Stimulated activated CD8-positive, alpha-beta memory T cell treated with anti-CD3 and anti-CD28 coated beads, Interleukin-7, amount 100 ng/mL, for 48 hours (primary cell): Measurements from ENCODE around the gene ARRB2.

Source experiments
- DNase-seq, 2 donors: peaks; one replicate each; pipeline ENCODE4 v3.0.0-alpha.2; 2020; ENCODE audit warnings: low read depth in 1 of 2; ENCODE audit errors: extremely low read depth in 1 of 2

ARRB2 gene

DNA sequence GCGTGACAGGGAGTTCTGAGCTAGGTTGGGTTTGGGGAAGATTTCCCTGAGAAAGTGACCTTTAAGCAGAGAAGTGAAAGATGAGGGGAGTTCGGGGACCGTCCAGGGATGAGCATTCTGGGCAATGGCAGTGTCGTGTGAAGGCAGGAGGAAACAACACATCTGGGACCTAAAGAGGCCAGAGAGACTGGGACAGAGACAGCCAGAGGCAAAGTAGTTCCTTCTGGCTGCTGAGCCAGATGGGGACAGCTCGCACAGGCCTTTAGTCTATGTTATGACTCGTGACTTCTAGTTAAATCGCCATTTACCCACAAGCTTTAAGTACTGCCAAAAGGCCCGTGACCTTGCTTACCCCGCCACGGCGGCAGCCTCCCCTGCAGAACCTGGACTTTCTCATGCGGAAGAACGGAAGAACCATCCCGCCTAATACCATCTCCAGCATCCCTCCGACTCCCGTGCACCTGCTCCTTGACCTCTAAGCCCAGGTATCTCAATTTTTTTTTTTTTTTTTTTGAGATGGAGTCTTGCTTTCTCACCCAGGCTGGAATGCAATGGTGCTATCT lies 12.3 kb downstream of the ARRB2 start:
- DNase-seq: no peak

DNA sequence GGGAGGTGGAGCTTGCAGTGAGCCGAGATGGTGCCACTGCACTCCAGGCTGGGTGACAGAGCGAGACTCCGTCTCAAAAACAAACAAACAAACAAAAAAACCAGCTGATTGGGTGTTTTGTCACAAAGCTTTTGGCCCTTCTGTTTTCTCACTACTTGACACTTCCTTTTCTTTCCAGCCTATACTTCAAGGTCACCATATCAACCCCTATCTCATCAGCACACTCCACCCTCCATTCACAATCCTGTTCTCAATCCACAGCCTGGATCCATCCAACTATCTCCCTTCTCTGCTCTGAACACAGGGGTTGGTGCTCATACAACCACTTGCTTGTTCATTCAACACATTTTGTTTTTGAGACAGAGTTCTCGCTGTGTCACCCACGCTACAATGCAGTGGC lies 14.2 kb downstream of the ARRB2 start:
- DNase-seq: no peak

DNA sequence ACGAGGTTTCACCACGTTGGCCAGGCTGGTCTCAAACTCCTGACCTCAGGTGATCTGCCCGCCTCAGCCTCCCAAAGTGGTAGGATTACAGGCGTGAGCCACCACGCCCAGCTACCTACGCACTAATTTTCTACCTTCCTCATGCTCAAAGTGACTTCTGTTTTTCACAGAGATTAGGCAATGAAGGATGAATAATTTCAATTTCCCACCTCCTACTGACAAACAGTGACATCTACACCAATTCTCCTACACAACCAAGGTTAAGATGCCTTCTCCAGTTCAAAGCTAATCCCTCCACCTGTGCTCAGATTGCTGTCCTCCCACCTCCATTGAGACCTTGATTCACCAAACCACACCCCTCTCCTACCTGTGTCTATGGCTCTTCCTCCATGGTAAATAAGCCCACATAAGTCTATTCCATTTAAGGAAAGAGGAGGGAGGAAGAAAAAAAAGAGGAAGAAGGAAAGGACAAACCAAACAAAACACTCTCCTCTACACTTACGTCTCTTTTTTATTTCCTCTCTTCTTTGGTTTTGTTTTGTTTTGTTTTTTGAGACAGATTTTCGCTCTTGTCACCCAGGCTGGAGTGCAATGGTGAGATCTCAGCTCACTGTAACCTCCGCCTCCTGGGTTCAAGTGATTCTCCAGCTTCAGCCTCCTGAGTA lies 15.3 kb downstream of the ARRB2 start:
- DNase-seq: no peak

DNA sequence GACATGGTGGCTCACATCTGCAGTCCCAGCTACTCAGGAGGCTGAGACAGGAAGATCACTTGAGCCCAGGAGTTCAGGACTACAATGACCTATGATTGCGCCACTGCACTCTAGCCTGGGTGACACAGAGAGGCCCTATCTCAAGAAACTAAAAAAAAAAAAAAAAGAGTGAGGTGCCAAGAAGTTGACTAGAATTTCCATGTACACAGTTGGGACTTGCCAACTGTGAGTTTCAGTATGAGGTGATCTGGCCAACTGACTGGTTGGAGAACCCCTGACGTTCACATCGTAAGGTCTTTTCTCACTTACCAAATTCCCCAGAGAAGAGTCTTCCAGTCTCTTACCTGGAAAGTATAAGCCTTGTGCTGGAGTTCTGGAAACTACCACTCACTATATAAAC lies 17.7 kb downstream of the ARRB2 start:
- no peak for DNase-seq

DNA sequence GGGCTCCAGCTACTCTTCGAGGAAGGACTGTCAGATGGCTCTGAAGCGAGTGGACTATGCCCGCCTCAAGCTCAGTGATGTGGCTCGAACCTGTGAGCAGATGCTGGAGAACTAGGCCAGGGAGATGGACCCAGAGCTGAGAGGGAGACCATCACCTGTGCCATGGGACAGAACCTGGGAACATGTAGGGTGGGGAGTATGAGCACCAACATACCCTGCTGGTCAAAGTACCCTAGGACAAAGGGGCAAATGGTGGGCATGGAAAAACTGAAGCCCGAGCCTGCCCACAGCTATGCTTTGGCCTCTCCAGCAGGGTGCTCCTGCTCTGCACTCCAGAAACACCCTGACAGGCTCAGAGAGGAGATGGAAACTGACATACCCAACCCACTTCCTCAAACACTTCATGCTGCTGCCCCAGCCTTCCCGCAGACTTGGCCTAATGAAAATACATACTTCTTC lies 22.7 kb downstream of the ARRB2 start:
- DNase-seq: no peak

DNA sequence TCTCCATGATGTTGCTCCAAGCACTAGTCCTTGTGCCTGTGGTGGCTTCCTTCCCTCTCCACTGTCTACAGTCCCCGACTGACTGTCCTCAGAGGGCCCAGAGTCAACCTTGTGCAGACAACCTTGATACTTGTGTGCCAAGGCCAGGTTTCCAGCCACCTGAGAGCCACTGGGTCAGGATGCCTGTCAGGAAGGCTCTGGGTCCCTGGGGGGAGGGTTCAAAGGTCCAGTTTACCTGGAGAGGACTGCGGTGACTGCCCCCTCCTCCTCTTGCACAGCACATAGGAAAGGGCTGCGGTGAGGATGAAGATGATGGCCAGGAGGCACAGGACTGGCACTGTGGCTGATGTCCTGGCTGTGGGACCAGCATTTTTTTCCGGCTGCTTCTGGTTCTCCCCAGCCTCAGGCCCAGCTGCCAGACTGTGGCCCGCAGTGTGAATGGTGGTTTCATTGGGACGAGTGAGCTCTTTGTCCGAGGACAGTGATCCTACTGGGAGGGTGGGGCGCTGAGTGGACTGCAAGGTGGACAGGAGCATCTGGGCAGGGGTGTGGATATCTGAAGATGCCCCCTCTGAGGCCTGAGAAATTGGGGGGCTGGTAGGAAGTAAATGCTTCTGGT lies 24.5 kb downstream of the ARRB2 start:
- DNase-seq: no peak

DNA sequence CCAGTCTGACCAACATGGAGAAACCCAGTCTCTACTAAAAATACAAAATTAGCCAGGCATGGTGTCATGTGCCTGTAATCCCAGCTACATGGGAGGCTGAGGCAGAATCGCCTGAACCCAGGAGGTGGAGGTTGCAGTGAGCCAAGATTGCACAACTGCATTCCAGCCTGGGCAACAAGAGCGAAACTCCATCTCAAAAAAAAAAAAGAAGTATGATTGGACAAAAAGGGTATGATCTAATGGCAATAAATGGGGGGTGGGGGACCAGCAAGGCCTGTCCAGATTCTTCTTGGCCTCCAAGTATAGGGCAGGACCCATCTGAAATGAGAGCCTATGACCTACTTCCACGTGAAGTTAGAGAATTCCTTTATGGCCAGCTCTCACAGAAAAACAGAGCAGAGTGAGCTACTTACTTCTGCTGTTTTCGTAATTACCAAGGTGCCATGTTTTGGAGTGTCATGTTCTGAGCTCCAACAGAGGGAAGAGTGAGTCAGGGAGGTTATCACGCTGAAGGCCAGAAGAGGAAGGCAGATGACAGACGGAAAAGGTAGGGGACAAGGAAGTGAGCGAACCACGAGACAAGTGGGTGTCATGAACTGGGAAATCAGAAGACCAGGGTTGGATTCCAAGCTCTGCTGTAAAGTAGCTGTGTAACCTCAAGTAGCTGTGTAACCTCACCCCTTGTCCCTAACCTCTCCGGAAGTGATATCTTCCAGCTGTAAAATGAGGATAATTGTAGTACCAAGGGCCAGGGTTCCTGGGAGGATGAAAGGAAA lies 25.6 kb downstream of the ARRB2 start:
- no peak for DNase-seq

DNA sequence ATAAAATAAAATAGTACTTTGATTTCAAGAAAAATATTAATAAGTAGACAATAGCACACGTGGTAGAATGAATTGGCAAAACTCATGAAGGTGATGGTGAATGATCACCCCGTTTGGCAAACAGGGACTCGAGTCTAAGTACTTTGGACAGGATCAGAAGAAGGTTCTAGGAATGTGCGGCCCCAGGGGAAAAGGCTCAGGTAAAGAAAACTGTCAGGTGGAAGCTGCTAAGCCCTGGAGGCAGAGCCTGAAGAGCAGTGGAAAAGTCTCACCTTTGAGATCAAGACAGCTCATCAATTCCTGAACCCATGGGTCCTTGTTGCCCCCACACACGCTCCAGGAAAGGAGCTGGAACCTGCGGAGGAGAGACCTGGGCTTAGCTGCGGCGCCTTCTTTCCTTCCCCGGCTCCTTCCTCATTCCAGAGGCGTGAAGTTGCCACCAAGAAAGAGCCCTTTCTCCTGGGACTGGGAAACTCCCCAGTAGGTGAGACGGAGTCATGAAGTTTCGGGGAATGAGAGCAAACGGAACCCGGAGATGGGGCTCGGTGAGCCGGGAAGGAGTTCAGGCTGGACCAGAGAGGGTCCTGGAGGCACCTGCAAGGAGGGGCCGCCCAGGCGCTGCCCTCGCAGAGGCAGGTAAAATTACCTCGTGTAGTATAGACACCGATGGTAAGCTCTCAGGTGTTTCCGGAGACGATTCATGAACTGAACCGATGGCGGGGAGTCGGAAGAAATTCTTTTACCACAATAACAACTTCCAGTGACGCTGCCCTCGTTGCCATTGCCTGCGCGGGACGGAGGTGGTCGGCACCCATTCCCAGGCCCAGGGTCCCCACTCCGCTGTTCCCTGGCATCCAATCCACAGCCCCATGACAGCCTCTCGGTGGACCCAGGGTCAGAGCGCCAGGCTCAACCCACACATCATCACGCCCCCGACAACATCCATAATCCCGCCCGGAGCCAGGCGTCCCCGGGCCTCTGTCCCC lies 28.0 kb downstream of the ARRB2 start:
- DNase-seq: no peak

DNA sequence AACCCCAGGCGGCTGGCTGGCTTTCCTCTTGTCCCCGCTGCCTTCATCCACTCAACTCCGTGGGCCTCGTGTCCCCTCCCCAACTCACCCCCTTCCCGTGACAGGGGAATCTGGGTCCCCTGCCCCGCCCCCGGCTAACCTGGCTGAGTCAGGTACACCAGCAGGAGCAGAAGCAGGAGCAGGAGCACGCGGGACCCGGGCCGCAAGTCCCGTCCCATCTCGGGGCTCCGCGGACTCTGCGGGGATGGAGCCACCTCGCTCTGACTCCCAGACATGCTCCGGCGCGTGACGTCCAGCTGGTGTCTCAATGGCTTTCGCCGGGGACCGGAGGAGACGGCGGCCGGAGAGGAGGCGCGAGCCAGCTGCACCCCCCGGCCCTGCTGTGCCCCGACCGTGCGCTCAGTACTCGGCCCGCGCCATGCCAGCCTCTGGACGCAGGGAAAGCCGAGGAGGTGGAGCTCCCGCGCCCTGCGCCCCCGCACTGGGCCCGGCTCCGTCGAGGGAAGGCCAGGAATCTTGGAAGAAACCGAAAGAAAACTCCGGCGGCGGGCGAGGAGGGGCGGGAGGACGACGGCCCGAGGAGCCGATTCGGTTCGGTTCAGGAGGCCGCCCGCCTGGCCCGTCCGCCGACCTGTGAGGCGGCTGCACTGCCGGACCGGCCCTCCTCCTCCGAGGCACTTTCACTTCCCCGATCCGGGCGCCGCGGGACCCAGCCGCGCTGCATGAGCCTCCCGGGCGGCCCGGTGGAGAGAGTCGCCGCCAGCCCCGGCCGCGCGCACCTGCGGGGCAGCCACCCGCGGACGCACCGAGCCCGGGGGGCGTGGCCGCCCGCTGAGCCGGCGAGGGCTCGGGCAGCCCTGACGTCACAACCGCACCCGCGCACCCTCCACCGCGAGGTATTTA lies 28.9 kb downstream of the ARRB2 start, which contains the start of the genes CXCL16 and ZMYND15:
Gene CXCL16, minus strand, starts transcription at position 807 of the 903 bp plus-strand sequence. Its CDS starts 589 bp downstream, at position 218.
Gene ZMYND15, plus strand, starts transcription at position 712 of the 903 bp plus-strand sequence. CDS start 716 bp downstream, outside the sequence.
- DNase-seq: no peak

DNA sequence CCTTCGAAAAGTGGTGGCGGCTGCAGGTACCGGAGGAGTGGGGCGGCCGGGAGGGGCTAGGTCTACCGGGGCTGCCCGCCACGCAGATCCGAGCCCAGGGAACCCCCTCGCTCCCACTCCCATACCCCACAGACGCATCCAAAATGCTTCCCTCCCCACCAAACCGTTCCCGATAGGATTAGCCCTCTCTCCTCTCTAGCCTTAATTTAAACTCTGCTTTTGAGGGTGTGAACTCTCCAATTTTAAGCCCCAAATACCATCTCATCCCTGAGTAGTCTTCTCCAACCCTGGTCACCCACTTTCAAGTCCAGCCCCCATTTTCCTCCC lies 29.6 kb downstream of the ARRB2 start:
- no peak for DNase-seq

DNA sequence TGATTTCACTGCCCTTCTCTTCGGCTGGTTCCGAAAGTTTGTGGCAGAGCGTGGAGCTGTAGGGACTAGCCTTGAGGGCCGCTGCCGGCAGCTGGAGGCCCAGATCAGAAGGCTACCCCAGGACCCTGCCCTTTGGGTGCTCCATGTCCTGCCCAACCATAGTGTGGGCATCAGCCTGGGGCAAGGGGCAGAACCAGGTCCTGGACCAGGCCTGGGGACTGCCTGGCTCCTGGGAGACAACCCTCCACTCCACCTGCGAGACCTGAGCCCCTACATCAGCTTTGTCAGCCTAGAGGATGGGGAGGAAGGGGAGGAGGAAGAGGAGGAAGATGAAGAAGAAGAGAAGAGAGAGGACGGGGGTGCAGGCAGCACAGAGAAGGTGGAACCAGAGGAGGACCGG lies 30.2 kb downstream of the ARRB2 start:
- no peak for DNase-seq

DNA sequence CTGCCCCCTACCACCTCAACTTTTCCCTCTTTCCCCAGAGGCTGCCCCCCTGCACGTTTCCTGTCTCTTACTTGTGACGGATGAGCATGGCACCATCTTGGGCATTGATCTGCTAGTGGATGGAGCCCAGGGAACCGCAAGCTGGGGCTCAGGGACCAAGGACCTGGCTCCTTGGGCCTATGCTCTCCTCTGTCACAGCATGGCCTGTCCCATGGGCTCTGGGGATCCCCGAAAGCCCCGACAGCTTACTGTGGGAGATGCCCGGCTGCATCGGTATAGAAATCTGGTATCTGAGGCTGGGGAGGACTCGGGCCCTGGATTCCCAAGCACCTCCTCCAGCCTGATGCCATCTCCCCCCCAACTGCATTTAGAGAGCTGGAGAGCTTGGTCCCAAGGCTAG lies 31.1 kb downstream of the ARRB2 start:
- DNase-seq: no peak

DNA sequence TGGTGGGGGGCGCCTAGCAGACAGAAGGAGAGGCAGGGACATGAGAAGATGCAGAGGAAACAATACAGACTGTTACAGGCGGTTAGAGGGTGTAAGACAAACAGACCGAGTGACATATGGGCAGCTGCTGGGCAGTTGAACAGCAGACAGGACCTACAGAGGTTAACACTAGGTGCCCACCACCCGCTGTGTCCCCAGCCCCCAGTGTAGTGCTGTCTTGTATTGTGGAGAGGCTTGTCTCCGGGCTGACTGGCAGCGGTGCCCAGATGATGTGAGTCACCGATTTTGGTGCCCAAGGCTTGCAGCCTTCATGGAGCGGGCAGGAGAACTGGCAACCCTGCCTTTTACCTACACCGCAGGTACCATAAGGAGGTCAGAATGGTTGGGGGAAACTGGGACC lies 31.7 kb downstream of the ARRB2 start:
- DNase-seq: no peak

DNA sequence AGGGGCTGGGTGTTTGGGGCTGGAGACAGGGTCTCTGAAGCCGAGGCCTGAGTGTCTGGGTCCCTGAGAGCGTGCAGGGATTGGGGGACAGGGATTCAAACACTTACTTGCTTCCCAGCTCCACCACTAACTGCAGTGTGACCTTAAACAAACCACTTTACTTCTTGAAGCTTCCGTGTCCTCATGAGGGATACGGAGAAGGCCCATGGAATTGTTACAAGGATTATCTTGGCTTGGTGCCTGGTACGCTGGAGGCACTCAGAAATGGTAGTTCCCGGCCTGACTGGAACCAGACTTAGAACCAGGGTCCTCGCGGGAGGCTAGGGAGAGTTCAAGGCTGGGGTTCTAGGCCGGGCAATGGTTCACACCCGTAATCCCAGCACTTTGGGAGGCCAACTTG lies 32.2 kb downstream of the ARRB2 start:
- no peak for DNase-seq

DNA sequence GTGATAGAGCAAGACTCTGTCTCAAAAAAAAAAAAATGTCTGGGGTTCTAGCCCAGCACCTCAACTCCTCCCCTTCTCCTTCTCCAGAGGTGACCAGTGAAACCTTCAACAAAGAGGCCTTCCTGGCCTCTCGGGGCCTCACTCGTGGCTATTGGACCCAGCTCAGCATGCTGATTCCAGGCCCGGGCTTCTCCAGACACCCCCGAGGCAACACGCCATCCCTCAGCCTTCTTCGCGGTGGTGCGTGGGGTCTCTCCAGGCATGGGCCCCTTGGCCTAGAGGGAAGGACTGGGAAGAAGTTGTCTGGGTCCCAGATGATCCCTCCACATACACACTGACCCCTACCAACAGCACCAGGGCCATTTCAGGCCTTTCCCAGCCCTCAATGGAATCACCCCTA lies 32.8 kb downstream of the ARRB2 start:
- DNase-seq: no peak

DNA sequence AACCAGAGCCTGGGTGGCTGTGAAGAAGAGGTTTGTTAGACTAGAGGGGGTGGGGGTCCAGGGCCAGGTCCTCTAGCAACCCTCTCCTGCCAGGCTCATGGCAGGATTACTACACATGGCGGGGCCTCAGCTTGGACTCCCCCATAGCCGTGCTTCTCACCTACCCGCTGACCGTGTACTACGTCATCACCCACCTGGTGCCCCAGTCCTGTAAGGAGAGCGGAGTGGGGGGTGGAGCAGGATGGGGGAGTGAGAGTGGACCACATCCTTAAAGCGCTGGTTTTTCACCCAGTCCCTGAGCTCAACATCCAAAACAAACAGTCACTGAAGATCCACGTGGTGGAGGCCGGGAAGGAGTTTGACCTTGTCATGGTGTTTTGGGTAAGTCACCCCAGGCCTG lies 33.5 kb downstream of the ARRB2 start:
- DNase-seq: no peak

DNA sequence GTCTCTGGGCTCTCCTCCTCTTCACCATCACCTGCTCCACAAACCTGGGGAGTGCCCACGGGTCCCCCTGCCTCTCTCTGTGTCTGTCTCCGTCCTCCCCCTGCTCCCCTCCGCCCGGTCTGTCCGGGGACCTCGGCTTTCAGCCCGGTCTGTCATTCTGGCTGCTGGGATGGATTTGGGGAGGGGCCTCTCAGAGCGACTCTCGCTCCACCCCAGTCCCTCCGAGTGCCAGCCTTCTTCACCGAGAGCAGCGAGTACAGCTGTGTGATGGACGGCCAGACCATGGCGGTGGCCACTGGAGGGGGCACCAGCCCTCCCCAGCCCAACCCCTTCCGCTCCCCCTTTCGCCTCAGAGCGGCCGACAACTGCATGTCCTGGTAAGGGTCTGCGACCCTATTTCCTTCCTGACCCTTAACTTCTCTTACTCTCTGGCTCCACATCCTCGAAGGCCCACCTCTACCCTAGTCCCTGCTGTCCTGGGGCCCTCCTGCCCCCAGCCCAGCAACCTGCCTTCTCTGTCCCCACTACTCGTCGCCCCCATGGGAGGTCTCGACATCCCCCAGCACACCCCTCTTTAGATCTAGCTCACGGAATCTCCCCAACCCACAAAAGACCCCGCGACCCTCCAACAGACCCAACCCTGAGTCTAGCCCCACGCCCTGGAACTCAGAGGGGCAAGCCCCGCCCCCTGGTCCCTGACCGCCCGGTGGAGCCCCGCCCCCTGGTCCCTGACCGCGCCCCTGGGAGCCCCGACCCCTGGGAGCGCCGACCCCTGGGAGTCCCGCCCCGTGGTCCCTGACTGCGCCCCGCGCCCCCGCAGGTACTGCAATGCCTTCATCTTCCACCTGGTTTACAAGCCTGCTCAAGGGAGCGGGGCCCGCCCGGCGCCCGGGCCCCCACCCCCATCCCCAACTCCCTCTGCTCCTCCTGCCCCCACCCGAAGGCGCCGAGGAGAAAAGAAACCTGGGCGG lies 34.9 kb downstream of the ARRB2 start:
- DNase-seq: no peak

DNA sequence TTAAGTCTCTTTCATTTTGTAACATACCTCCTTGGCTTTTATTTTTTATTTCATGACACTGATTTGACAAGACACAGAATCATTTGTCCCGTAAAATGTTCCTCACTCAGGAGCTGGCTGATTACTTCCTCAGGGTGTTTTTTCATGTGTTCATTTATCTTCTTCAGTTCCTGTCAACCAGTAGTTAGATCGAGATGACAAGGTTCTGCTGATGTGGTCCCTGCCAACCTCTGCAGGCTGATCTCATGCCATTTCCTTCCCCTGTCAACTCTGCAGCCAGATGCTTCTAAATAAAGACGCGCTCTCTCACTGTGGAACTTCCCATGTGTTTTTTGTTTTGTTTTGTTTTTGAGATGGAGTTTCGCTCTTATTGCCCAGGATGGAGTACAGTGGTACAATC lies 37.4 kb downstream of the ARRB2 start:
- no peak for DNase-seq
